HG02943 (cell line): ENCODE data around the gene SOCS1.

Experiments
- ATAC-seq: cut with Tn5 transposase; IDR thresholded peaks from one replicate; pipeline ENCODE4 v1.9.1; 2021; ENCODE audit warnings: mild to moderate bottlenecking, low read depth, moderate library complexity; ENCODE audit not compliant: unreplicated experiment

SOCS1 gene

GRCh38 chr16:11289202-11289601 lies 33.2 kb upstream of the SOCS1 start:
- no peak for ATAC-seq

DNA sequence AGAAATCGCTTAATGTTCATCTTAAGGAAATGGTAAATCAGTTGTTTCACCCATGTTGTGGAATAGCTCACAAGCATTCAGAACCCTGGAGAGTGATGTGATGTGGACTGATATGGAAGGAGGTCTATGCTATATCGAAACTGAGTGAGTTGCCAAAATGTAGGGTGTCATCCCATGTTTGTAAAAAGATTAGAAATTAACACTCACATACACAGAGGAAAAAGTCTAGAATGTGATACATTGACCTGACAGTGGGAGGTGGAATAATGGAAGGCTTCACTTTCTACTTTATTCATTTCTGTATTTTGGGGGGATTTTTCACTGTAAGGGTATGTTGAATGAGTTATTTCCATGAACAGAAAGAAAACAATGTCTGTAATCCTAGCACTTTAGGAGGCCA lies 29.8 kb upstream of the SOCS1 start:
- ATAC-seq, result no peak

DNA sequence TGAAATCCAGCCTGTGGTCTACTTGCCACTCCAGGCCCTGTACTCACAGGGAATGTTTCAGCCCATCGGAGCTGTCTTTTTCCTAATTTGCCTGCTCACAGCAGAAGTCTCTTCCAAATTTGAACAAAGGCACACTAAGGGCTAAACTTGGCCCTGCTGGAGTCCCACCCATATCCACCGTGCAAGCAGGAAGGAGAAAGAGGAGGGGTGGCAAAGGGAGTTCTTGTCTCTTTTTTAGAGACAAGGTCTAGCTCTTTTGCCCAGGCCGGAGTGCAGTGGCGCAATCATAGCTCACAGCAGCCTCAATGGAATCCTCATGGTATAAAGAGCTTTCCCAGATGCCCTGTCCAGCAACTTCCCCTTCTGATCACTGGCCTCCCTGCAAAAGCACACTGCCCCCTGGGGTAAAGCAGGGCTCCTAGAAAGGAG lies 27.8 kb upstream of the SOCS1 start:
- ATAC-seq, result no peak

DNA sequence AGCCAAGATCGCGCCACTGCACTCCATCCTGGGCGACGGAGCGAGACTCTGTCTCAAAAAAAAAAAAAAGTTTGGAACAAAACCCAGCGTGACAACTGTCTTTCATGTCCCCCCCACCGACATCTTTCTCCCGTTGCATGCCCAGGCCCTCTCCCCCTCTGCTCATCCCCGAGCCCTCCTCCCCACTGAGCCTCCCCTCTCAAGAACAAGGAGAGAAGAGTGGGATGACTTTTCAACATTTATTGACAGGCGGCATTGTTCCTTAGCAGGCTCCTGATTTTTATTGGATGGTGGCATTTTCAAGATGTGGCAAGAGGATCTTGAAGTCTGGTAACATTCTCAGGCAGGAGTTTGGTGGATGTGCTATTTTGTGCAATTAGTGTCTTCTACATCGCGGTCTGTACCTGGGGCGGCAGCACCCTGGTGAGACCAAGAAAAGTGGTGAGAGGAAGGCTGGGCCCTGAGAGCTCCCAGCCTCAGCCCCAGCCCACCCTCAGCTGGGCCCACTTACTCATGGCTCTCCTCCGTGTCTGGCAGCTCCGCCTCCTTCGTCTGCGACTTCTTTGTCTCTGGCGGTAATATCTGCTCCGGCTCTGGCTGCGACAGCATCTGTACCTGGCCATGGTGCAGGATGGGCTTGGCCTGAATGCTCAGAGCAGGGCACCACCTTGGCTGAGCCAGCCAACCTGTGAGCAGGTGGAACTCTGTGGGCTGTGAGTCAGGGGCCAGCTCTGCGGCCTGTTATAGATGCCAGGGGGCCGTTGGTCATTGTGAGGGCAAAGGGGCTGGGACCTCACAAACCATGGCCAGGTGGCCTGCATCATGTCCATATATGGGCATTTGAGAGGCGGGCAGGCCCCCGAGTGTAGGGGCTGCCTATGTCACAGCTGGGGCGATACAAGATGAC lies 24.9 kb upstream of the SOCS1 start, which contains the start of gene PRM1:
PRM1 (minus strand) TSS at position 715 of the 907 bp plus-strand sequence; CDS start at position 623, 92 bp downstream.
- no peak for ATAC-seq

GRCh38 chr16:11278681-11279628 lies 23.0 kb upstream of the SOCS1 start:
- ATAC-seq, result no peak

DNA sequence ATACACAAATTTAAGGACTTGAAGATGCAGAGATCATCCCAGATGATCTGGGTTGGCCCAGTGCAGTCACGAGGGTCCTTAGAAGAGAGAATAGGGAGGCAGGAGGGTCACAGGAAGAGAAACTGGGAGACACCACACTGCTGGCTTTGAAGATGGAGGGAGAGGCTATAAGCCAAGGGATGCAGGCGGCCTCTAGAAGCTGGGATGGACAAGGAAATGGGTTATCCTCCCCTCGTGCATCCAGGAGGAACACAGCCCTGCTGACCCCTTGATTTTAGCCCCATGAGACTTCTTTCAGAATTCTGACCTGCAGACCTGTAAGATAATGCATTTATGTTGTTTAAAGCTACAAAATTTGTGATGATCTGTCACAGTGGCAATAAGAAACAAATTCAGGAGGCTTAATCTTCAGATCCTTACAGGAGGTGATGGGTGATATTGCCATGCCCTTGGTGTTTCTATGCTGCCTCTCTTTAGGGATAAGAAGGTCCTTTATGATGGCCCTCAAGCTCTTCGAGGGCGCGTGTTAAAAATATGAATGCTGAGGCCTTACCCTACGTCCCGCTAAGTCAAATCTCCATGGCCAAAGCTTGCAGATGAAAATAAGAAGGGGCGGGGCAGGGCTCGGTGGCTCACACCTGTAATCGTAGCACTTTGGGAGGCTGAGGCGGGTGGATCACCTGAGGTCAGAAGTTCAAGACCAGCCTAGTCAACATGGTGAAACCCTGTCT lies 21.8 kb upstream of the SOCS1 start:
- no peak for ATAC-seq

- no peak for ATAC-seq
Observed at GRCh38 chr16:11276896-11277593, 21.0 kb upstream of the SOCS1 start.

DNA sequence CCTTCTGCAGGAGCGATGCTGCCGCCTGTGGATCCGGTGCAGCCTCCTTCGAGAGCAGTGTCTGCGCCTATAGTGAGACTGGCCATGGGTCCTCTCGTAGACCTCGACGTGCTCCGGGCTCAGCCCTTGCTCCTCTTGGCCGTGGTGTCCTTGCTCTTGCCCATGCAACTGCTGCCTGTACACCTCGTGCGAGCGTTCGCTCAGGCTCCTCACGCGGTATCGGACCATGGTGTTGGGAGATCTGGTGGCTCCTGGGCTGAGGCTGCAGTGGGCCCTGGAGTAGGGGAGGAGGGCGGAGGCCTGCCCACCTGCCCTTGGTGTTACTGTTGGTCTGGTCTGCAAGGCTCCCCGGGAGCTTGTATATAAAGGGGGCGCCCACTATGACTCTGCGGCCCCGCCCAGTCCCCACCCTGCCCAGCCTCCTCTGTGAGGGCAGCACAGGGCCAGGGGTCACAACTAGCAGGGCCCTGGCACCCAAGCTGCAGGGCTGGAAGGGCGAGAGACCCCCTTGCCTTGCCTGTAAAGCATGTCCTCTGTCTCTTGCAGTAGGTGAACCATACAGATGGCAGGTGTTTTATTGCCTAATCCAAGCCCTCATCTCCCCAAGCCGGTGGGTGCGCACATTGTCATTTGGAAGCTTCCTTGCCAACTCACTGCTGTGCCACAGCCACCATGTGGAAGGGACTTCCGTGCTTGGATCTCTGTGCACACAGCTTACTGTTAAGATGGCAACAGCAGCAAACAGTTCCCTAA lies 20.3 kb upstream of the SOCS1 start, which contains the start of gene PRM2:
PRM2 (minus strand) TSS at position 338 of the 753 bp plus-strand sequence; CDS start at position 228, 110 bp downstream.
- ATAC-seq, result no peak

GRCh38 chr16:11274964-11275363 lies 19.0 kb upstream of the SOCS1 start:
- ATAC-seq, result no peak

DNA sequence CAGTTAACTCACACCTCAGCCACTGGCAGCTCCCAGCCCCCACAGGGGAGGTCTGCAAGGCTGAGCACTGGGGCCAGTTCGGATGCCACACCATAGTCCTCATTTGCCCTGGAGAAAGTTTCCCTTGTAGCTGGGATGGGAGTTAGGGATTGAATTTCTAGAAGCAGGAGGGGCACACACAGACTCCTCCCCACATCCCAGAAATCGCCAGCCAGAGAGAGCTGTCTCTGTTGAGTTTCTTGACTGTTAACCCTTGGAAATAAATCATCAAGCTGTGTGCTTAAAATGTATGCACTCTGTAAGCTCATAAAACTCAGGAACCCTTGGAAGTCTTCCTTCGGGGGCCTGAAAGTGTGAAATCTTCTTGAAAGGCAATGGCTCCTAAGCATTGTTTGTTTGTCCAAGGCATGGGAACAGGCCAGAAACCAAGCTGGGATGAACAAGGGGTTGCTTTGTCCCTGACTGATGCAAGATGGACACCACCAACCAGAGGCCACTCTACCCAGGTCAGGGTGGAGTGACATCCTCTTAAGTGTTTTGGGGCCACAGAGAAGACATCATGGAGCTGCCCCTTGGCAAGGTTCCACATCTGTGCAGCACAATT lies 17.8 kb upstream of the SOCS1 start:
- ATAC-seq, result no peak

- ATAC-seq, result no peak
Observed at GRCh38 chr16:11272921-11273720, 17.1 kb upstream of the SOCS1 start, which contains the start of gene PRM3. Gene PRM3, minus strand, starts transcription at chr16:11273629. Its CDS starts 34 bp downstream, at chr16:11273595.

GRCh38 chr16:11272484-11272883 lies 16.5 kb upstream of the SOCS1 start:
- no peak for ATAC-seq

DNA sequence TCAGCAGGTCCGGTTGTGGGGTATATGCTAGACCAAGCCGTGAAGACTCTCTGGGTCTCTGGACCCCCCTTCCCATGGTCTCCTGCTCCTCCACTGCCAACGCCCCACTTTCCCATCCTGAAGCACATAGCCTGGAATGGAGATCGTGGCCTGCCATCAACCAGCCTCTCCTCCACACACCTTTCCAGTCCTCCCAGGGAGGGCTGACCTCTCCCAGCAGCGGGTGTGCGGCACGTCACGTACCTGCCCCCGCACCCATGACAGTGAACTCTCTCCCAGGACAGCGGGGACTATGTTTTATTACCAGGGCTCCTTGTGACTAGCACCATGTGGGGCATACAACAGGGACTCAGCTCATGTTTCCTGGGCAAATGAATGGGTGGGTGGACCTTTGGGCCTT lies 15.6 kb upstream of the SOCS1 start:
- ATAC-seq, result no peak

- ATAC-seq, result no peak
Observed at GRCh38 chr16:11270602-11271162, 14.7 kb upstream of the SOCS1 start.

DNA sequence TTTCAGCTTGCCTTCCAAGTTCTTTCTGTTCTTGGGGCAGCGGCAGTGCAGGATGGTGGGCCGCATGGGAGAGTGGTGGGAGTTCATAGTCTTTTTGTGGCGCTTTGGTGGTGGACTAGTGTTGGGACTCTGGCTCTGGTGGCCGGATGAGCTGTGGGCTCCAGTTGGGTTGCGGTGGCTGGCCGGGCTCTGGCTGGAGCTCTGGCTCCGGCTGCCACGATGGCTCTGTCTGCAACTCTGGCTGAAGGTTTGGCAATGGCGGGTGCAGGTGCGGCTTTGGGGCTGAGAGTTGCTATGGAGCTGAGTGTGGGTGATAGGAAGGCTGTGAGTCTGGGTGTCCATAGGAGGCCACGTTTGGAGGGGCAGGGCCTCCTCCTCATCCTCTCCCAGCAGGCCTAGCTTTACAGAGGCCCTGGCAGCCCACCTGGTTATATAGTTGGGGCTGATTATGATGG lies 12.9 kb upstream of the SOCS1 start, which contains the start of gene TNP2:
TNP2 (minus strand) TSS at position 405 of the 455 bp plus-strand sequence; CDS start at position 342, 63 bp downstream.
- no peak for ATAC-seq

DNA sequence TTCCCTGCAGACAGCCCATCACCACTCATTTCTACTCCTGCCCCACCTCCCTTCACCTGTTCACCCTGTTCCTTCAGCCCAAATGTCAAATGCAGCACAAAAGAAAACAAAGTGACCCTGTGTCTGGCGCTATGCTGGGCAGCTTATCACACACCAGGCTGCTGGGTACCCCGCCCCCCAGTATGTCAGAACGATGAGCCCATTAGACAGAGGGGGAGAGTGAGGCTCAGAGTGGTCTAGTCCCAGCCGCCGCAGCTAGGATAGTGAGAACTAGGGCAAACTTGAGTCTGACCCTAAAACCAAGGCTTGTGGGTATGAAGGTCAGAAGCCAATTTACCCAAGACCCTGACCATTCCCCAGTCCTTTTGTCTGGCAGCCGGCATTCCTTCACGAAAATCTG lies 9.1 kb upstream of the SOCS1 start:
- no peak for ATAC-seq

GRCh38 chr16:11264155-11264832 lies 8.3 kb upstream of the SOCS1 start:
- no peak for ATAC-seq
